Rectal smooth muscle tissue (tissue), 1 donor: ENCODE measurements around the gene SLAMF7.
A peak's percentile ranks its signal among the peaks of the same experiment; 100 is the strongest.

ENCODE experiments used
- H3K27ac ChIP-seq: one replicate; pipeline ENCODE4 v1.7.0; 2013; ENCODE audit warnings: low read depth, low read length, inconsistent platforms
- H3K27me3 ChIP-seq: one replicate; pipeline ENCODE4 v1.7.0; 2013; ENCODE audit warnings: low read length; ENCODE audit not compliant: control insufficient read depth, insufficient read depth
- H3K36me3 ChIP-seq: one replicate; pipeline ENCODE4 v1.7.0; 2013; ENCODE audit warnings: low read length; ENCODE audit not compliant: control insufficient read depth, insufficient read depth
- H3K4me1 ChIP-seq: one replicate; pipeline ENCODE4 v1.7.0; 2013; ENCODE audit warnings: low read length; ENCODE audit not compliant: control insufficient read depth, insufficient read depth
- H3K4me3 ChIP-seq: one replicate; pipeline ENCODE4 v1.7.0; 2013; ENCODE audit warnings: low read length
- H3K9ac ChIP-seq: one replicate; pipeline ENCODE4 v1.7.0; 2013; ENCODE audit warnings: low read length

The SLAMF7 gene

GRCh38 chr1:160789702-160790611 is 50.9 kb downstream of the SLAMF7 start:
- Histone ChIP-seq H3K27ac (no peak overlapping the region), H3K36me3 (no peaks in the 10 kb centered on the region)

GRCh38 chr1:160794376-160794775 is 55.3 kb downstream of the SLAMF7 start:
- H3K4me1 ChIP-seq: no peaks in the 10 kb centered on the region
- no peaks in the 10 kb centered on the region for H3K27me3 ChIP-seq
- no peak overlapping the region for H3K4me3 ChIP-seq
- H3K9ac ChIP-seq: no peak overlapping the region
- H3K27ac ChIP-seq: no peak overlapping the region
- H3K36me3 ChIP-seq: no peaks in the 10 kb centered on the region

More at GRCh38 chr1:160789702-160790611, 50.9 kb downstream of the SLAMF7 start:
- Histone ChIP-seq H3K27me3 (no peaks in the 10 kb centered on the region), H3K9ac (no peak overlapping the region), H3K4me1 (no peaks in the 10 kb centered on the region), H3K4me3 (no peak overlapping the region)

GRCh38 chr1:160795951-160796383 is 56.9 kb downstream of the SLAMF7 start, which contains the start of gene LY9:
LY9 (plus strand) TSS chr1:160796174; CDS start chr1:160796188, 14 bp downstream.
- H3K4me3 ChIP-seq: peak within 1 kb of the TSS; percentile 36
- no peaks in the 10 kb centered on the region for H3K36me3 ChIP-seq
- no peak within 1 kb of the TSS for H3K9ac ChIP-seq
- H3K27me3 ChIP-seq: no peaks in the 10 kb centered on the region
- H3K27ac ChIP-seq: no peak within 1 kb of the TSS
- H3K4me1 ChIP-seq: no peaks in the 10 kb centered on the region

- Histone ChIP-seq H3K9ac (no peak overlapping the region), H3K36me3 (no peaks in the 10 kb centered on the region), H3K27me3 (no peaks in the 10 kb centered on the region), H3K4me1 (no peaks in the 10 kb centered on the region), H3K4me3 (no peak overlapping the region), H3K27ac (no peak overlapping the region)
These were observed 58.2 kb downstream of the SLAMF7 start for GRCh38 chr1:160797271-160797709.

- no peaks in the 10 kb centered on the region for H3K36me3 ChIP-seq
- no peak overlapping the region for H3K9ac ChIP-seq
- no peak overlapping the region for H3K27ac ChIP-seq
- H3K27me3 ChIP-seq: no peaks in the 10 kb centered on the region
- no peak overlapping the region for H3K4me3 ChIP-seq
- no peaks in the 10 kb centered on the region for H3K4me1 ChIP-seq
These were observed 58.8 kb downstream of the SLAMF7 start for GRCh38 chr1:160797861-160798273.

GRCh38 chr1:160798439-160798838 is 59.4 kb downstream of the SLAMF7 start:
- no peak overlapping the region for H3K9ac ChIP-seq
- no peak overlapping the region for H3K27ac ChIP-seq
- H3K36me3 ChIP-seq: no peaks in the 10 kb centered on the region
- H3K4me1 ChIP-seq: no peaks in the 10 kb centered on the region
- no peaks in the 10 kb centered on the region for H3K27me3 ChIP-seq
- H3K4me3 ChIP-seq: no peak overlapping the region

- Histone ChIP-seq H3K9ac (no peak overlapping the region), H3K27me3 (no peaks in the 10 kb centered on the region), H3K4me3 (no peak overlapping the region), H3K4me1 (no peaks in the 10 kb centered on the region), H3K36me3 (no peaks in the 10 kb centered on the region), H3K27ac (no peak overlapping the region)
These were observed 60.6 kb downstream of the SLAMF7 start for GRCh38 chr1:160799641-160800040.

- Histone ChIP-seq H3K9ac (no peak overlapping the region), H3K36me3 (no peaks in the 10 kb centered on the region), H3K27me3 (no peaks in the 10 kb centered on the region), H3K4me1 (no peaks in the 10 kb centered on the region), H3K4me3 (no peak overlapping the region), H3K27ac (no peak overlapping the region)
These were observed 61.1 kb downstream of the SLAMF7 start for GRCh38 chr1:160800142-160800541.

- Histone ChIP-seq H3K4me1 (no peaks in the 10 kb centered on the region), H3K36me3 (no peaks in the 10 kb centered on the region), H3K27ac (no peak overlapping the region), H3K9ac (no peak overlapping the region), H3K4me3 (no peak overlapping the region), H3K27me3 (no peaks in the 10 kb centered on the region)
These were observed 61.8 kb downstream of the SLAMF7 start for GRCh38 chr1:160800645-160801408.

- no peak overlapping the region for H3K27ac ChIP-seq
- H3K27me3 ChIP-seq: no peaks in the 10 kb centered on the region
- H3K9ac ChIP-seq: no peak overlapping the region
- H3K4me1 ChIP-seq: no peaks in the 10 kb centered on the region
- H3K4me3 ChIP-seq: no peak overlapping the region
- no peaks in the 10 kb centered on the region for H3K36me3 ChIP-seq
These were observed 63.0 kb downstream of the SLAMF7 start for GRCh38 chr1:160801836-160802580.
